Keratinocyte (primary cell): ENCODE data around the gene C9orf50.

ENCODE experiments used
- EZH2 ChIP-seq: IDR thresholded peaks from one replicate; pipeline ENCODE4 v1.6.1; 2012; ENCODE audit warnings: inconsistent platforms, mild to moderate bottlenecking, low read length, moderate library complexity
- TF ChIP-seq, protein P1 (sequence below), 3 experiments: IDR thresholded peaks in 1 of 3; conservative IDR thresholded peaks in 1 of 3; optimal IDR thresholded peaks in 1 of 3; 2 replicates in 2 of 3; 3 replicates in 1 of 3; pipeline versions ENCODE3 to v1.5.1; 2011; ENCODE audit warnings: low read length in 3 of 3, mild to moderate bottlenecking in 3 of 3, moderate library complexity in 2 of 3, control low read depth in 1 of 3, inconsistent platforms in 1 of 3; ENCODE audit not compliant: insufficient read depth in 2 of 3; ENCODE audit errors: extremely low read depth in 1 of 3

GRCh38 chr9:129669141-129669718, 48.3 kb upstream of the C9orf50 start:
- TF ChIP-seq, protein P1, sequence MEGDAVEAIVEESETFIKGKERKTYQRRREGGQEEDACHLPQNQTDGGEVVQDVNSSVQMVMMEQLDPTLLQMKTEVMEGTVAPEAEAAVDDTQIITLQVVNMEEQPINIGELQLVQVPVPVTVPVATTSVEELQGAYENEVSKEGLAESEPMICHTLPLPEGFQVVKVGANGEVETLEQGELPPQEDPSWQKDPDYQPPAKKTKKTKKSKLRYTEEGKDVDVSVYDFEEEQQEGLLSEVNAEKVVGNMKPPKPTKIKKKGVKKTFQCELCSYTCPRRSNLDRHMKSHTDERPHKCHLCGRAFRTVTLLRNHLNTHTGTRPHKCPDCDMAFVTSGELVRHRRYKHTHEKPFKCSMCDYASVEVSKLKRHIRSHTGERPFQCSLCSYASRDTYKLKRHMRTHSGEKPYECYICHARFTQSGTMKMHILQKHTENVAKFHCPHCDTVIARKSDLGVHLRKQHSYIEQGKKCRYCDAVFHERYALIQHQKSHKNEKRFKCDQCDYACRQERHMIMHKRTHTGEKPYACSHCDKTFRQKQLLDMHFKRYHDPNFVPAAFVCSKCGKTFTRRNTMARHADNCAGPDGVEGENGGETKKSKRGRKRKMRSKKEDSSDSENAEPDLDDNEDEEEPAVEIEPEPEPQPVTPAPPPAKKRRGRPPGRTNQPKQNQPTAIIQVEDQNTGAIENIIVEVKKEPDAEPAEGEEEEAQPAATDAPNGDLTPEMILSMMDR (optimal IDR thresholded peaks at IDR 0.05 in 1 of 3, IDR thresholded peaks at IDR 0.05 in 1 of 3, conservative IDR thresholded peaks at IDR 0.05 in 1 of 3; ENCODE audit: extremely low read depth in 1 of 3, insufficient read depth in 2 of 3, low read length in 3 of 3): no peak
- TF ChIP-seq EZH2: no peak
